ENCODE data around the gene BRF1. TPM values are rescaled to one million over a fixed set of nuclear protein-coding genes. Genes with fewer than 3 reads are reported as not detected.

The BRF1 gene
- total and polyA plus RNA-seq, 2 of the 8 experiments (the other 6 are each of a cell fraction or from before 2014, with no cell fraction given): 7.7 to 18.3 TPM

DNA sequence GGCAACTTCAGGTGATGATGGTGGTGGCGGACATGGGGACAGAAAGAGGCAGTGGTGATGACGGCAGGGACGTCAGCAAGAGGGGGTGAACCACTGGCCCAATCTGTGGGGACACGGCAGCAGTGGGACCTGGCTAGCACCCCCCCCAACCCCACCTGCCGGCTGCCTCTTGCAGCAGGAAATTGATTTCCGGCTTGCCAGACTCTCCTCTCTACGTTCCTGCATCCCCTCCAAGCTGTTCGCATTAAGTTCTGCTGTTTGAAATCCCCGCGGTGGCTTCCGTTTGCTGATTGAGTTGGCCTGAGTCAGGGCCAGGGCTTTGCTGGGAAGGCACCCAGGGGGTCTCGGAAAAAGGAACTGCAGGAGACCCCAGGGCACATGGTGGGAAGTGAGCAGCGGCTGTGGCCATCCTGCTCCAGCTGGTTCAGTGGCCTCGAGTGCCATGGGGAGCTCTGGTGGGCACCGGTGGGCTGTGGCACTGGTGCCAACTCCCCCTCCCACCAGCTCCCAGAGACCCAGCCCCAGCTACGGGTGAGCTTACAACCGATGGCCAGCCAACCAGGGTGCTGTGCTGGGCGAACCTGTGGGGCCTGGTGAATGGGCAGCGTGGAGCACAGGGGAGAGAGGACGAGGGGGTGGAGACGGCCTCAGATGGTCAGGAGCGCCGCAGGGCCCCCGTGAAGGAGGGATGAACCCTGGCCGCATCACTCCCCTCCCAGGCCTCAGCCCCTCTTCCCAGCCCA, 105.1 kb downstream of the BRF1 start (continued):
- TF ChIP-seq, protein P1, sequence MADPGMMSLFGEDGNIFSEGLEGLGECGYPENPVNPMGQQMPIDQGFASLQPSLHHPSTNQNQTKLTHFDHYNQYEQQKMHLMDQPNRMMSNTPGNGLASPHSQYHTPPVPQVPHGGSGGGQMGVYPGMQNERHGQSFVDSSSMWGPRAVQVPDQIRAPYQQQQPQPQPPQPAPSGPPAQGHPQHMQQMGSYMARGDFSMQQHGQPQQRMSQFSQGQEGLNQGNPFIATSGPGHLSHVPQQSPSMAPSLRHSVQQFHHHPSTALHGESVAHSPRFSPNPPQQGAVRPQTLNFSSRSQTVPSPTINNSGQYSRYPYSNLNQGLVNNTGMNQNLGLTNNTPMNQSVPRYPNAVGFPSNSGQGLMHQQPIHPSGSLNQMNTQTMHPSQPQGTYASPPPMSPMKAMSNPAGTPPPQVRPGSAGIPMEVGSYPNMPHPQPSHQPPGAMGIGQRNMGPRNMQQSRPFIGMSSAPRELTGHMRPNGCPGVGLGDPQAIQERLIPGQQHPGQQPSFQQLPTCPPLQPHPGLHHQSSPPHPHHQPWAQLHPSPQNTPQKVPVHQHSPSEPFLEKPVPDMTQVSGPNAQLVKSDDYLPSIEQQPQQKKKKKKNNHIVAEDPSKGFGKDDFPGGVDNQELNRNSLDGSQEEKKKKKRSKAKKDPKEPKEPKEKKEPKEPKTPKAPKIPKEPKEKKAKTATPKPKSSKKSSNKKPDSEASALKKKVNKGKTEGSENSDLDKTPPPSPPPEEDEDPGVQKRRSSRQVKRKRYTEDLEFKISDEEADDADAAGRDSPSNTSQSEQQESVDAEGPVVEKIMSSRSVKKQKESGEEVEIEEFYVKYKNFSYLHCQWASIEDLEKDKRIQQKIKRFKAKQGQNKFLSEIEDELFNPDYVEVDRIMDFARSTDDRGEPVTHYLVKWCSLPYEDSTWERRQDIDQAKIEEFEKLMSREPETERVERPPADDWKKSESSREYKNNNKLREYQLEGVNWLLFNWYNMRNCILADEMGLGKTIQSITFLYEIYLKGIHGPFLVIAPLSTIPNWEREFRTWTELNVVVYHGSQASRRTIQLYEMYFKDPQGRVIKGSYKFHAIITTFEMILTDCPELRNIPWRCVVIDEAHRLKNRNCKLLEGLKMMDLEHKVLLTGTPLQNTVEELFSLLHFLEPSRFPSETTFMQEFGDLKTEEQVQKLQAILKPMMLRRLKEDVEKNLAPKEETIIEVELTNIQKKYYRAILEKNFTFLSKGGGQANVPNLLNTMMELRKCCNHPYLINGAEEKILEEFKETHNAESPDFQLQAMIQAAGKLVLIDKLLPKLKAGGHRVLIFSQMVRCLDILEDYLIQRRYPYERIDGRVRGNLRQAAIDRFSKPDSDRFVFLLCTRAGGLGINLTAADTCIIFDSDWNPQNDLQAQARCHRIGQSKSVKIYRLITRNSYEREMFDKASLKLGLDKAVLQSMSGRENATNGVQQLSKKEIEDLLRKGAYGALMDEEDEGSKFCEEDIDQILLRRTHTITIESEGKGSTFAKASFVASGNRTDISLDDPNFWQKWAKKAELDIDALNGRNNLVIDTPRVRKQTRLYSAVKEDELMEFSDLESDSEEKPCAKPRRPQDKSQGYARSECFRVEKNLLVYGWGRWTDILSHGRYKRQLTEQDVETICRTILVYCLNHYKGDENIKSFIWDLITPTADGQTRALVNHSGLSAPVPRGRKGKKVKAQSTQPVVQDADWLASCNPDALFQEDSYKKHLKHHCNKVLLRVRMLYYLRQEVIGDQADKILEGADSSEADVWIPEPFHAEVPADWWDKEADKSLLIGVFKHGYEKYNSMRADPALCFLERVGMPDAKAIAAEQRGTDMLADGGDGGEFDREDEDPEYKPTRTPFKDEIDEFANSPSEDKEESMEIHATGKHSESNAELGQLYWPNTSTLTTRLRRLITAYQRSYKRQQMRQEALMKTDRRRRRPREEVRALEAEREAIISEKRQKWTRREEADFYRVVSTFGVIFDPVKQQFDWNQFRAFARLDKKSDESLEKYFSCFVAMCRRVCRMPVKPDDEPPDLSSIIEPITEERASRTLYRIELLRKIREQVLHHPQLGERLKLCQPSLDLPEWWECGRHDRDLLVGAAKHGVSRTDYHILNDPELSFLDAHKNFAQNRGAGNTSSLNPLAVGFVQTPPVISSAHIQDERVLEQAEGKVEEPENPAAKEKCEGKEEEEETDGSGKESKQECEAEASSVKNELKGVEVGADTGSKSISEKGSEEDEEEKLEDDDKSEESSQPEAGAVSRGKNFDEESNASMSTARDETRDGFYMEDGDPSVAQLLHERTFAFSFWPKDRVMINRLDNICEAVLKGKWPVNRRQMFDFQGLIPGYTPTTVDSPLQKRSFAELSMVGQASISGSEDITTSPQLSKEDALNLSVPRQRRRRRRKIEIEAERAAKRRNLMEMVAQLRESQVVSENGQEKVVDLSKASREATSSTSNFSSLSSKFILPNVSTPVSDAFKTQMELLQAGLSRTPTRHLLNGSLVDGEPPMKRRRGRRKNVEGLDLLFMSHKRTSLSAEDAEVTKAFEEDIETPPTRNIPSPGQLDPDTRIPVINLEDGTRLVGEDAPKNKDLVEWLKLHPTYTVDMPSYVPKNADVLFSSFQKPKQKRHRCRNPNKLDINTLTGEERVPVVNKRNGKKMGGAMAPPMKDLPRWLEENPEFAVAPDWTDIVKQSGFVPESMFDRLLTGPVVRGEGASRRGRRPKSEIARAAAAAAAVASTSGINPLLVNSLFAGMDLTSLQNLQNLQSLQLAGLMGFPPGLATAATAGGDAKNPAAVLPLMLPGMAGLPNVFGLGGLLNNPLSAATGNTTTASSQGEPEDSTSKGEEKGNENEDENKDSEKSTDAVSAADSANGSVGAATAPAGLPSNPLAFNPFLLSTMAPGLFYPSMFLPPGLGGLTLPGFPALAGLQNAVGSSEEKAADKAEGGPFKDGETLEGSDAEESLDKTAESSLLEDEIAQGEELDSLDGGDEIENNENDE (IDR thresholded peaks at IDR 0.05; ENCODE audit: insufficient replicate concordance, low read length): no peak
- TF ChIP-seq HDAC6 (IDR thresholded peaks at IDR 0.05; ENCODE audit: low read depth, low read length) (no peak), ASH2L (IDR thresholded peaks at IDR 0.05; ENCODE audit: low read length) (no peak), TCF12 (IDR thresholded peaks at IDR 0.05; ENCODE audit: low read depth, low read length) (no peak), YY1 (IDR thresholded peaks at IDR 0.05; ENCODE audit: low read depth, low read length) (no peak), BRCA1 (IDR thresholded peaks at IDR 0.05; ENCODE audit: low read depth, low read length) (no peak), SRF (IDR thresholded peaks at IDR 0.05; ENCODE audit: low read depth, low read length) (no peak), RBBP5 (IDR thresholded peaks at IDR 0.05; ENCODE audit: borderline replicate concordance, low read depth, low read length) (no peak)
- TF ChIP-seq, protein P2, sequence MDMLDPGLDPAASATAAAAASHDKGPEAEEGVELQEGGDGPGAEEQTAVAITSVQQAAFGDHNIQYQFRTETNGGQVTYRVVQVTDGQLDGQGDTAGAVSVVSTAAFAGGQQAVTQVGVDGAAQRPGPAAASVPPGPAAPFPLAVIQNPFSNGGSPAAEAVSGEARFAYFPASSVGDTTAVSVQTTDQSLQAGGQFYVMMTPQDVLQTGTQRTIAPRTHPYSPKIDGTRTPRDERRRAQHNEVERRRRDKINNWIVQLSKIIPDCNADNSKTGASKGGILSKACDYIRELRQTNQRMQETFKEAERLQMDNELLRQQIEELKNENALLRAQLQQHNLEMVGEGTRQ (IDR thresholded peaks at IDR 0.05; ENCODE audit: low read length): no peak
